Measurements from ENCODE around the gene KIF1A. TPM values are rescaled to one million over a fixed set of nuclear protein-coding genes. Genes with fewer than 3 reads are reported as not detected.

Gene KIF1A
- total RNA-seq, result under 0.01 and 0.14 TPM in 2 replicates

DNA sequence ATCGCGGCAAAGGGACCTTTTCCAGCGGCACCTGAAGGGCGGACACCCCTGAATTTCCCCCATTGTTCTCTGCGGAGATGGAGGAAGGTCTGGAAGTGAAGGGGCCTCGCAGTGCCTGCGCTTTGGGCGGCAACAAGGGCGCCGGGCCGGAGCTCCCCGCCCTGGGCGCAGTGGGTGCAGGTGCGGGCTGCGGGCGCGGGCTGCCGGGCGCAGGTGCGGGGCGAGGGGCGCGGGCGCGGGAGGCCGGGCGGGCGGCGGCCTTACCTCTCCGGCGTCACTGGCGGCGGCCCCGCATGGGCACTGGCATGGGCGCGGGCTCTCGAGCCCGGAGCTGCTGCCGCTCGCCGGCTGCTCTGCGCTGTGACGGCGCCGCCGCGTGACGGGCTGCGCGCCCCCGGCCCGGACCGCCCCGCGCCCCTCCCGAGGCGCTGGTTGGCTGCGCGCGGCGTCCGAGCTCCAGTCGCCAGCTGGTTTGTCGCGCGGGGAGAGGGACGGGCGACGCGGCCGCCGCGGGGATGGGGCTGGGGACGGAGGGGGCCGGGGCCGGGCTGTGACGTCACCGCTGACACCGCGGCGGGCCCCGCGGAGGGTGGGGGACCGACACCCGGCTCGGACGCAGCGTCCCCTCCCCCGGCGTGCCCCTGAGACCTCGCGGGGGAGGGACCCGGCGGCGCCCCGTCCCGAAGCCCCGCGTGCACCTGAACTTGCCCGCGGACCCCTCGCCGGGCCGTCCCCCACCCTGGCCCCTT, at the start of gene KIF1A:
KIF1A (minus strand) TSS at position 362 of the 749 bp plus-strand sequence. CDS start 22,467 bp downstream, outside the sequence.

DNA sequence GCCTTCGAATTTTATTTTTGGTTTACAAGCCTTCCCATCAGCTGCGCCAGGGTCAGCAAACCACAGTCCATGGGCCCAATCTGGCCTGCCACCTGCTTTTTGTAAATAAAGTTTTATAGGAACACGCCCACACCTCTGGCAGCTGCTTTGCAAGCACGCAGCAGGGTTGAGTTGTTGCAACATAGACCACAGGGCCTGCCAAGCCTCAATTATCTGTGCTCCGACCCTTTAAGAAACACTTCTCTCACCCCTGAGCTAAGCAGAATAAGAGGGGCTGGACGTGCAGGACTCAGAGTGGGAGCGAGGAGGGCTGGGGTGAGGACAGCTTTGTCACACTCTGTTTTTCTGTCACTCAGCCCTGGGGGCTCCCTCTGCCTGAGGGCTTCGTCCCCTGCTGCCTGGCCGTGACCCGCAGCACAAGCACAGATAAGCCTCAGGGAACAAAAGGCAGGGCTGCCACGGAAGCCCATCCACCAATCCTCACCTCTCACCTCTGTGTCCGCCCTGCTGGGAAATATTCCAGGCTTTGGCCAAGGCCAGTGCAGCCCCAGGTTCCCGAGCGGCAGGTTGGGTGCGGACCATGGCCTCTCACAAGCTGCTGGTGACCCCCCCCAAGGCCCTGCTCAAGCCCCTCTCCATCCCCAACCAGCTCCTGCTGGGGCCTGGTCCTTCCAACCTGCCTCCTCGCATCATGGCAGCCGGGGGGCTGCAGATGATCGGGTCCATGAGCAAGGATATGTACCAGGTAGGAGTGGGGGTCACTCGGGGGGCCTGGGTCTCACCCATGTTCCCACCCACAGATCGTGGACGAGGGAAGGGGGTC, 48.5 kb upstream of the KIF1A start, which contains the start of gene AGXT:
AGXT (plus strand) TSS at position 539 of the 823 bp plus-strand sequence; CDS start at position 581, 42 bp downstream.

GRCh38 chr2:240691631-240692420, 128.2 kb downstream of the KIF1A start, which contains the start of gene AQP12A:
Gene AQP12A, plus strand, starts transcription at chr2:240691866. Its CDS starts 48 bp downstream, at chr2:240691914.

GRCh38 chr2:240682431-240683224, 137.4 kb downstream of the KIF1A start, which contains the start of gene AQP12B:
Gene AQP12B, minus strand, starts transcription at chr2:240682885. Its CDS starts 48 bp downstream, at chr2:240682837.

Other genes with a start within 250 kb of the KIF1A start
- gene CAPN10, start 233.5 kb downstream of the KIF1A start, total RNA-seq, result 25.8 and 29.3 TPM in 2 replicates
- gene GPR35, start 194.7 kb downstream of the KIF1A start, total RNA-seq, result 0.30 and 1.3 TPM in 2 replicates
- not detected in 2 replicates for gene AQP12B, start 137.3 kb downstream of the KIF1A start, total RNA-seq
- not detected in 2 replicates for gene AQP12A, start 128.4 kb downstream of the KIF1A start, total RNA-seq
- gene AGXT, start 48.6 kb upstream of the KIF1A start, total RNA-seq, result not detected in 2 replicates
- gene MAB21L4, start 75.9 kb upstream of the KIF1A start, total RNA-seq, result not detected in 2 replicates
- not detected in 2 replicates for gene CROCC2, start 86.1 kb upstream of the KIF1A start, total RNA-seq
- gene SNED1, start 178.4 kb upstream of the KIF1A start, total RNA-seq, result 0.14 and 0.30 TPM in 2 replicates